HG02885 (cell line): ENCODE results near the gene CNTN5.
"Not testable (repeated sequence)": the region's sequence is repeated elsewhere in the genome, so short reads cannot be mapped to it uniquely, and the experiment has no call there.

Experiments
- ATAC-seq: cut with Tn5 transposase; IDR thresholded peaks from one replicate; pipeline ENCODE4 v1.9.1; 2021; ENCODE audit warnings: mild to moderate bottlenecking; ENCODE audit not compliant: unreplicated experiment, poor library complexity

The CNTN5 gene

GRCh38 chr11:99020352-99021225 is at the start of gene CNTN5:
Gene CNTN5 (plus strand): TSS chr11:99020949.
- ATAC-seq = no peak

GRCh38 chr11:98979205-98979604 is 41.5 kb upstream of the CNTN5 start:
- no peak for ATAC-seq

- peak; percentile 81 for ATAC-seq
Measured at GRCh38 chr11:99015634-99016454, 4.9 kb upstream of the CNTN5 start.

- no peak for ATAC-seq
Measured at GRCh38 chr11:99019696-99020095, 1.1 kb upstream of the CNTN5 start.

GRCh38 chr11:99037057-99037456 is 16.3 kb downstream of the CNTN5 start:
- ATAC-seq = no peak

- no peak for ATAC-seq
Measured at GRCh38 chr11:99063331-99063730, 42.6 kb downstream of the CNTN5 start.

GRCh38 chr11:99065121-99065520 is 44.4 kb downstream of the CNTN5 start:
- no peak for ATAC-seq

GRCh38 chr11:99066618-99067317 is 46.0 kb downstream of the CNTN5 start:
- ATAC-seq = no peak

- no peak for ATAC-seq
Measured at GRCh38 chr11:99068832-99069231, 48.1 kb downstream of the CNTN5 start.

- ATAC-seq = peak; percentile 79
Measured at GRCh38 chr11:99069856-99070444, 49.2 kb downstream of the CNTN5 start.

- no peak for ATAC-seq
Measured at GRCh38 chr11:99079576-99079975, 58.8 kb downstream of the CNTN5 start.

- ATAC-seq = no peak
Measured at GRCh38 chr11:99080154-99080553, 59.4 kb downstream of the CNTN5 start.

GRCh38 chr11:99098258-99098657 is 77.5 kb downstream of the CNTN5 start:
- no peak for ATAC-seq

- peak; percentile 83 for ATAC-seq
Measured at GRCh38 chr11:99098751-99099150, 78.0 kb downstream of the CNTN5 start.

- ATAC-seq = no peak
Measured at GRCh38 chr11:99117603-99118002, 96.9 kb downstream of the CNTN5 start.

GRCh38 chr11:99133862-99134261 is 113.1 kb downstream of the CNTN5 start:
- not testable (repeated sequence) for ATAC-seq

- no peak for ATAC-seq
Measured at GRCh38 chr11:99135508-99135907, 114.8 kb downstream of the CNTN5 start.

- no peak for ATAC-seq
Measured at GRCh38 chr11:99142237-99142636, 121.5 kb downstream of the CNTN5 start.

GRCh38 chr11:99148352-99148751 is 127.6 kb downstream of the CNTN5 start:
- no peak for ATAC-seq

- no peak for ATAC-seq
Measured at GRCh38 chr11:99154277-99154676, 133.5 kb downstream of the CNTN5 start.
